OCI-M2 (cell line): ENCODE results near the gene RAB4B.
A peak's percentile ranks its signal among the peaks of the same experiment; 100 is the strongest.
"Not testable (repeated sequence)": the region's sequence is repeated elsewhere in the genome, so short reads cannot be mapped to it uniquely, and the experiment has no call there.

Source experiments
- DNase-seq: peaks from one replicate; lab custom pipeline; 2025; ENCODE audit not compliant: unreplicated experiment; lab: John Stamatoyannopoulos, UW

RAB4B gene

GRCh38 chr19:40750874-40751537, 27.0 kb upstream of the RAB4B start, which contains the start of gene SNRPA:
SNRPA (plus strand) TSS chr19:40751203; CDS start chr19:40751409, 206 bp downstream.
- DNase-seq = peak; percentile 97

GRCh38 chr19:40752257-40752781, 25.7 kb upstream of the RAB4B start:
- DNase-seq = no peak

- no peak for DNase-seq
These were observed 23.3 kb upstream of the RAB4B start for GRCh38 chr19:40754611-40755247.

GRCh38 chr19:40755248-40755624, 22.8 kb upstream of the RAB4B start:
- no peak for DNase-seq

GRCh38 chr19:40755791-40756190, 22.3 kb upstream of the RAB4B start:
- no peak for DNase-seq

GRCh38 chr19:40756502-40757110, 21.4 kb upstream of the RAB4B start:
- no peak for DNase-seq

- no peak for DNase-seq
These were observed 19.6 kb upstream of the RAB4B start for GRCh38 chr19:40758491-40758890.

GRCh38 chr19:40759352-40759751, 18.7 kb upstream of the RAB4B start:
- DNase-seq = no peak

- no peak for DNase-seq
These were observed 15.1 kb upstream of the RAB4B start for GRCh38 chr19:40762754-40763470.

GRCh38 chr19:40763526-40763925, 14.5 kb upstream of the RAB4B start:
- DNase-seq = no peak

- no peak for DNase-seq
These were observed 14.1 kb upstream of the RAB4B start for GRCh38 chr19:40763963-40764362.

GRCh38 chr19:40766385-40766784, 11.7 kb upstream of the RAB4B start:
- not testable (repeated sequence) for DNase-seq

- no peak for DNase-seq
These were observed 9.2 kb upstream of the RAB4B start for GRCh38 chr19:40768869-40769268.

- DNase-seq = not testable (repeated sequence)
These were observed 6.8 kb upstream of the RAB4B start for GRCh38 chr19:40771101-40771862.

GRCh38 chr19:40774916-40775631, 3.0 kb upstream of the RAB4B start, which contains the start of gene MIA:
MIA (plus strand) TSS chr19:40775521; CDS start chr19:40775543, 22 bp downstream.
- no peak for DNase-seq

- DNase-seq = no peak
These were observed 2.4 kb upstream of the RAB4B start for GRCh38 chr19:40775632-40776022.

GRCh38 chr19:40776364-40776763, 1.7 kb upstream of the RAB4B start:
- no peak for DNase-seq

- peak; percentile 90 for DNase-seq
These were observed 959 bp upstream of the RAB4B start for GRCh38 chr19:40776932-40777644.

- DNase-seq = no peak
These were observed 456 bp upstream of the RAB4B start for GRCh38 chr19:40777645-40777936.
